Upper lobe of left lung (tissue), 6 donors: ENCODE data around the gene ZIC4. TPM values are rescaled to one million over a fixed set of nuclear protein-coding genes. Genes with fewer than 3 reads are reported as not detected.

ENCODE experiments used
- ATAC-seq, 2 donors: fragments of 200-7000 bp; cut with Tn5 transposase; one replicate each; pipeline ENCODE4 v1.9.1; 2022; ENCODE audit warnings: mild to moderate bottlenecking in 2 of 2, moderate library complexity in 2 of 2; ENCODE audit not compliant: low FRiP score in 2 of 2
- DNase-seq, 2 donors: peaks; one replicate each; pipeline ENCODE4 v3.0.0-alpha.2; 2019 to 2020
- H3K27ac ChIP-seq, 4 donors: fragments of 200-600 bp; sonication (generic); one replicate each; pipeline ENCODE4 v1.5.1; 2016 to 2019
- H3K27me3 ChIP-seq, 4 donors: fragments of 200-600 bp; sonication (generic); one replicate each; pipeline ENCODE4 v1.5.1; 2017 to 2019
- H3K36me3 ChIP-seq, 4 donors: fragments of 200-600 bp; sonication (generic); one replicate each; pipeline ENCODE4 v1.5.1; 2016 to 2019
- H3K4me1 ChIP-seq, 4 donors: fragments of 200-600 bp; sonication (generic); one replicate each; pipeline ENCODE4 v1.5.1; 2018 to 2019
- H3K4me3 ChIP-seq, 4 donors: fragments of 200-600 bp; sonication (generic); one replicate each; pipeline ENCODE4 v1.5.1; 2017 to 2019; ENCODE audit warnings: mild to moderate bottlenecking in 2 of 4, moderate library complexity in 1 of 4
- H3K9me3 ChIP-seq, 4 donors: fragments of 200-600 bp; sonication (generic); one replicate each; pipeline ENCODE4 v1.5.1; 2018 to 2019
- CTCF ChIP-seq, 6 experiments: fragments of 450-650 bp in 4 of 6; fragments of 200-600 bp in 2 of 6; sonication (generic) in 2 of 6; IDR thresholded peaks; one replicate each; pipeline ENCODE4 v1.5.1; 2016 to 2019; ENCODE audit warnings: antibody characterized with exemption in 6 of 6
- EP300 ChIP-seq, 4 donors: sonication (generic); formaldehyde crosslinking; IDR thresholded peaks; one replicate each; pipeline ENCODE4 v1.5.1; 2017; ENCODE audit warnings: antibody characterized with exemption in 4 of 4, control low read depth in 2 of 4
- POLR2A ChIP-seq, 4 donors: fragments of 450-650 bp; IDR thresholded peaks; one replicate each; pipeline ENCODE4 v1.5.1; 2016 to 2017; ENCODE audit warnings: antibody characterized with exemption in 4 of 4, mild to moderate bottlenecking in 2 of 4
- POLR2AphosphoS5 ChIP-seq, 2 donors: sonication (generic); formaldehyde crosslinking; IDR thresholded peaks; one replicate each; pipeline ENCODE4 v1.5.1; 2017; ENCODE audit warnings: antibody characterized with exemption in 2 of 2
- WGBS, 2 donors: methylation state at CpG; one replicate each; pipeline ENCODE4 v1.1.5; 2017 to 2018; 5-methylcytosine and 5-hydroxymethylcytosine counted together
- total RNA-seq, 6 donors: library from RNA; depleted of rRNA in 4 of 6; stranded (reverse); fragments of >200 nt in 4 of 6; gene quantifications; one replicate each; pipeline versions ENCODE4 v1.1.0 to v1.2.1, GENCODE V29; 2016 to 2021
- donor health status: DM: no; HTN: no; CAD: no; lungs with moderate emphysema.
- donor health status: DM: no; HTN: yes; CAD: no; lungs with severe emphysema.

ZIC4 gene
- total RNA-seq, 6 donors from 2014 or later: not detected

DNA sequence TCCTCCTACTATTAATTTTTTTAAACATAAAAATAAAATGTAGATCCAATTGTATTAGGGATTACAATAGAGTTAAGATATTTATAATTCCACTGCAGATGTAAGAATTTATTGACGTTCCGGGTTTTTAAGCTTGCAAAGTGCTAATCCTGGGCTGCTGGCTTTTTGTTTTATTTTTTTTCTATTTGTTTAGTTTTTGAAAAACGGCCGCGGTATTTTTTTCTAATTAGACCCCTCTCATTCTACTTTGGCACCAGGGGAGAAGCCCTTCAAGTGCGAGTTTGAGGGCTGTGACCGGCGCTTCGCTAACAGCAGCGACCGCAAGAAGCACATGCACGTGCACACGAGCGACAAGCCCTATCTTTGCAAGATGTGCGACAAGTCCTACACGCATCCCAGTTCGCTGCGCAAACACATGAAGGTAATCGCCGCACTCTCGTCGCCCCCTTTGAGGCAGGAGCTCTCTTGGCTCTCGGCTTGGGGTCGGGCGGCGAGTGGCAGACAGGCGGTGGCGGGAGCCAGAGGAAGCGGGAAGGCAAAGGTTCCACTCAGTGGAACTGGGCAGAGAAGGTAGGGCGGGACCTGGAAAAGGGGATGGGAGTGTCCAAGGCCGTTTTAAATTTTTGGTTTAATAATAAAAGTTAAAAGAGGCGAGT, 6.0 kb upstream of the ZIC4 start:
- no peak overlapping the region for H3K4me3 ChIP-seq
- WGBS, 2 donors: 14 to 15% methylated on average over 31 to 32 of the region's 32 CpGs

GRCh38 chr3:147411815-147412241, 5.5 kb upstream of the ZIC4 start:
- no peak for ATAC-seq
- Histone ChIP-seq H3K4me3 (no peak overlapping the region), H3K4me1 (peaks cover 21 to 42% (median 26%) of the 10 kb centered on the region in 4 donors), H3K27me3 (peaks cover 0 to 71% (median 42%) of the 10 kb centered on the region in 4 donors), H3K9me3 (no peaks in the 10 kb centered on the region), H3K36me3 (no peaks in the 10 kb centered on the region), H3K27ac (no peak overlapping the region)
- WGBS, 2 donors: 11 to 15% methylated on average over 20 of the region's 20 CpGs
- no peak for DNase-seq
- TF ChIP-seq CTCF (IDR thresholded peaks at IDR 0.05) (no peak), POLR2AphosphoS5 (IDR thresholded peaks at IDR 0.05) (no peak), EP300 (IDR thresholded peaks at IDR 0.05) (no peak)

More for the DNA sequence above, 6.0 kb upstream of the ZIC4 start:
- no peak overlapping the region for H3K27ac ChIP-seq
- peaks cover 0 to 65% (median 39%) of the 10 kb centered on the region in 4 donors for H3K27me3 ChIP-seq
- H3K9me3 ChIP-seq: no peaks in the 10 kb centered on the region
- TF ChIP-seq EP300 (IDR thresholded peaks at IDR 0.05): no peak
- TF ChIP-seq CTCF (IDR thresholded peaks at IDR 0.05): no peak
- TF ChIP-seq POLR2A (IDR thresholded peaks at IDR 0.05): no peak
- no peak for DNase-seq
- H3K36me3 ChIP-seq: no peaks in the 10 kb centered on the region
- H3K4me1 ChIP-seq: peaks cover 21 to 42% (median 26%) of the 10 kb centered on the region in 4 donors
- ATAC-seq: no peak

DNA sequence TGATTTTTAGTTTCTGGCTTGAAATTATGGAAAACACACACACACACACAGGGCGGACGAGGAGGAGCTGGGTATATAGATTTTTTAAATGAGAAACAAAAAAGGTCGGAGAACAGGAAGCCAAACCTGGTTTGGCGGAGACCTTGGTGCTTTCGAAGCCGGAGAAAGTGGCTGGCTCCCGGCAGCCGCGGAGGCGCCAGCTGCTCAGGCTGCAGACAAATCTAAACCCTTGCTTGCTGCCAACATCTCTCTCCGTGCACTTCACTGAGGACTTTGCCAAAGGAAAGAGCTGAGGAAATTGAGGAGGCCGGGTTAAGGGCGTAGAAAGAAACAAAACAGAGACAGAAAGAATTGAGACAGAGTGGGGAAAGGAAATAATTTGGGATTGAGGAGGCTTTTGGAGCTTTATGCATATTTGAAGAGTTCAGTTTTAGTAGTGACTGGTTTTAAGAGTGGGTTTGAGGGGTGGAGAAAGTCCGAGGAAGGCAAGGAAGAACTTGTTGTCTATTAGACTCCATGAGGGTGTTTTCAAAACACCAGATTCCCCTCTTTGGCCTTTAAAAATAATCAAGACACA, 5.0 kb upstream of the ZIC4 start:
- Histone ChIP-seq H3K27ac (no peak overlapping the region), H3K36me3 (no peaks in the 10 kb centered on the region), H3K27me3 (peaks cover 0 to 76% (median 44%) of the 10 kb centered on the region in 4 donors), H3K9me3 (no peaks in the 10 kb centered on the region), H3K4me1 (peaks cover 21 to 42% (median 26%) of the 10 kb centered on the region in 4 donors), H3K4me3 (peak overlapping the region in 3 of 4 donors; percentile 17 to 38 (median 31))
- 5% methylated on average over 14 of the region's 14 CpGs for WGBS, 2 donors
- DNase-seq (peak in 1 of 2 donors; percentile 56), ATAC-seq (no peak)
- TF ChIP-seq POLR2A (IDR thresholded peaks at IDR 0.05): no peak
- TF ChIP-seq EP300 (IDR thresholded peaks at IDR 0.05): no peak
- no peak for TF ChIP-seq POLR2AphosphoS5 (IDR thresholded peaks at IDR 0.05)
- no peak for TF ChIP-seq CTCF (IDR thresholded peaks at IDR 0.05)

DNA sequence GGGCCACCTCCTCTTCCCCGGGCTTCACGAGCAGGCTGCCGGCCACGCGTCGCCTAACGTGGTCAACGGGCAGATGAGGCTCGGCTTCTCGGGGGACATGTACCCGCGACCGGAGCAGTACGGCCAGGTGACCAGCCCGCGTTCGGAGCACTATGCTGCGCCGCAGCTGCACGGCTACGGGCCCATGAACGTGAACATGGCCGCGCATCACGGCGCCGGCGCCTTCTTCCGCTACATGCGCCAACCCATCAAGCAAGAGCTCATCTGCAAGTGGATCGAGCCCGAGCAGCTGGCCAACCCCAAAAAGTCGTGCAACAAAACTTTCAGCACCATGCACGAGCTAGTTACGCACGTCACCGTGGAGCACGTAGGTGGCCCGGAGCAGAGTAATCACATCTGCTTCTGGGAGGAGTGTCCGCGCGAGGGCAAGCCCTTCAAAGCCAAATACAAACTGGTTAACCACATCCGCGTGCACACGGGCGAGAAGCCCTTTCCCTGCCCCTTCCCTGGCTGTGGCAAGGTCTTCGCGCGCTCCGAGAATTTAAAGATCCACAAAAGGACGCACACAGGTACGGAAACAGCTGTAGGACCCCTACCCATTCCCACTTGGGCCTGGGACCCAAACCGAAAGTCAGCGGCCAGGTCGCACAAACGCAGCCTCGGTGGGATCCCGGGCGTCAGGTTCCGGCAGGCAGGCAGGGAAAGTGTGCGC, 4.3 kb upstream of the ZIC4 start:
- Histone ChIP-seq H3K9me3 (no peaks in the 10 kb centered on the region), H3K27me3 (peaks cover 0 to 82% (median 50%) of the 10 kb centered on the region in 4 donors), H3K36me3 (no peaks in the 10 kb centered on the region), H3K4me3 (peak overlapping the region in 3 of 4 donors; percentile 17 to 38 (median 31)), H3K4me1 (peaks cover 21 to 42% (median 26%) of the 10 kb centered on the region in 4 donors), H3K27ac (no peak overlapping the region)
- 5 to 7% methylated on average over 24 to 39 of the region's 61 CpGs for WGBS, 2 donors
- no peak for TF ChIP-seq EP300 (IDR thresholded peaks at IDR 0.05)
- TF ChIP-seq CTCF (IDR thresholded peaks at IDR 0.05): no peak
- TF ChIP-seq POLR2A (IDR thresholded peaks at IDR 0.05): no peak
- TF ChIP-seq POLR2AphosphoS5 (IDR thresholded peaks at IDR 0.05): no peak
- DNase-seq (no peak), ATAC-seq (peak in 1 of 2 donors; percentile 8)
